IPS-11a (cell line): ENCODE measurements around the gene AUTS2.

ENCODE experiments used
- H3K4me3 ChIP-seq: one replicate; pipeline ENCODE4 v1.5.1; 2013; ENCODE audit warnings: low read depth, low read length, control low read depth

AUTS2 gene

GRCh38 chr7:70654146-70654545 lies 1055.9 kb downstream of the AUTS2 start:
- no peak overlapping the region for H3K4me3 ChIP-seq

- no peak overlapping the region for H3K4me3 ChIP-seq
Observed at GRCh38 chr7:70654979-70655378, 1056.7 kb downstream of the AUTS2 start.

- no peak overlapping the region for H3K4me3 ChIP-seq
Observed at GRCh38 chr7:70655694-70656093, 1057.4 kb downstream of the AUTS2 start.

GRCh38 chr7:70657571-70657970 lies 1059.3 kb downstream of the AUTS2 start:
- H3K4me3 ChIP-seq: no peak overlapping the region

GRCh38 chr7:70657989-70658632 lies 1059.8 kb downstream of the AUTS2 start:
- no peak overlapping the region for H3K4me3 ChIP-seq

GRCh38 chr7:70659263-70659662 lies 1061.0 kb downstream of the AUTS2 start:
- H3K4me3 ChIP-seq: no peak overlapping the region

GRCh38 chr7:70660154-70660818 lies 1062.0 kb downstream of the AUTS2 start:
- H3K4me3 ChIP-seq: no peak overlapping the region

- H3K4me3 ChIP-seq: no peak overlapping the region
Observed at GRCh38 chr7:70660819-70661191, 1062.5 kb downstream of the AUTS2 start.

GRCh38 chr7:70663680-70664079 lies 1065.4 kb downstream of the AUTS2 start:
- H3K4me3 ChIP-seq: no peak overlapping the region

GRCh38 chr7:70665997-70666396 lies 1067.7 kb downstream of the AUTS2 start:
- H3K4me3 ChIP-seq: no peak overlapping the region

- no peak overlapping the region for H3K4me3 ChIP-seq
Observed at GRCh38 chr7:70667406-70667805, 1069.1 kb downstream of the AUTS2 start.

GRCh38 chr7:70668606-70669358 lies 1070.5 kb downstream of the AUTS2 start:
- H3K4me3 ChIP-seq: no peak overlapping the region

GRCh38 chr7:70669854-70670253 lies 1071.6 kb downstream of the AUTS2 start:
- H3K4me3 ChIP-seq: no peak overlapping the region

- H3K4me3 ChIP-seq: no peak overlapping the region
Observed at GRCh38 chr7:70670288-70670687, 1072.0 kb downstream of the AUTS2 start.

GRCh38 chr7:70673778-70674570 lies 1075.7 kb downstream of the AUTS2 start:
- no peak overlapping the region for H3K4me3 ChIP-seq

GRCh38 chr7:70674571-70675010 lies 1076.3 kb downstream of the AUTS2 start:
- no peak overlapping the region for H3K4me3 ChIP-seq

GRCh38 chr7:70676243-70676642 lies 1078.0 kb downstream of the AUTS2 start:
- H3K4me3 ChIP-seq: no peak overlapping the region

GRCh38 chr7:70678621-70679251 lies 1080.5 kb downstream of the AUTS2 start:
- H3K4me3 ChIP-seq: no peak overlapping the region

- no peak overlapping the region for H3K4me3 ChIP-seq
Observed at GRCh38 chr7:70679661-70680060, 1081.4 kb downstream of the AUTS2 start.

- H3K4me3 ChIP-seq: no peak overlapping the region
Observed at GRCh38 chr7:70680306-70680705, 1082.0 kb downstream of the AUTS2 start.
